ENCODE data around the gene PRKCZ.

- no peak for TF ChIP-seq CTCF (IDR thresholded peaks at IDR 0.05; ENCODE audit: low read depth, low read length)
- TF ChIP-seq POLR2A (IDR thresholded peaks at IDR 0.05; ENCODE audit: extremely low read depth, insufficient read length) = no peak
- TF ChIP-seq MYC (IDR thresholded peaks at IDR 0.05; ENCODE audit: low read depth, low read length) = no peak
These were observed 75.4 kb downstream of the PRKCZ start for GRCh38 chr1:2125350-2126211.

Data from NB4 (cell line).